ENCODE data around the gene NVL. TPM values are rescaled to one million over a fixed set of nuclear protein-coding genes. Genes with fewer than 3 reads are reported as not detected.

NVL gene
- total RNA-seq, 1 donor from 2014 or later: 10.3 TPM

GRCh38 chr1:224289396-224289795 is 40.6 kb downstream of the NVL start:
- Histone ChIP-seq H3K36me3 (peaks cover 88% of the 10 kb centered on the region), H3K4me3 (no peak overlapping the region), H3K4me1 (no peaks in the 10 kb centered on the region), H3K27me3 (ENCODE audit: low read depth) (no peaks in the 10 kb centered on the region), H3K9me3 (replicated peaks) (no peaks in the 10 kb centered on the region), H3K27ac (replicated peaks) (no peak overlapping the region)
- intact Hi-C loops (cut with micrococcal nuclease): no loop called here
- TF ChIP-seq, protein P1, sequence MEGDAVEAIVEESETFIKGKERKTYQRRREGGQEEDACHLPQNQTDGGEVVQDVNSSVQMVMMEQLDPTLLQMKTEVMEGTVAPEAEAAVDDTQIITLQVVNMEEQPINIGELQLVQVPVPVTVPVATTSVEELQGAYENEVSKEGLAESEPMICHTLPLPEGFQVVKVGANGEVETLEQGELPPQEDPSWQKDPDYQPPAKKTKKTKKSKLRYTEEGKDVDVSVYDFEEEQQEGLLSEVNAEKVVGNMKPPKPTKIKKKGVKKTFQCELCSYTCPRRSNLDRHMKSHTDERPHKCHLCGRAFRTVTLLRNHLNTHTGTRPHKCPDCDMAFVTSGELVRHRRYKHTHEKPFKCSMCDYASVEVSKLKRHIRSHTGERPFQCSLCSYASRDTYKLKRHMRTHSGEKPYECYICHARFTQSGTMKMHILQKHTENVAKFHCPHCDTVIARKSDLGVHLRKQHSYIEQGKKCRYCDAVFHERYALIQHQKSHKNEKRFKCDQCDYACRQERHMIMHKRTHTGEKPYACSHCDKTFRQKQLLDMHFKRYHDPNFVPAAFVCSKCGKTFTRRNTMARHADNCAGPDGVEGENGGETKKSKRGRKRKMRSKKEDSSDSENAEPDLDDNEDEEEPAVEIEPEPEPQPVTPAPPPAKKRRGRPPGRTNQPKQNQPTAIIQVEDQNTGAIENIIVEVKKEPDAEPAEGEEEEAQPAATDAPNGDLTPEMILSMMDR (IDR thresholded peaks at IDR 0.05; ENCODE audit: borderline replicate concordance): no peak
- DNase-seq: no peak

- DNase-seq: no peak
- Histone ChIP-seq H3K27me3 (ENCODE audit: low read depth) (no peaks in the 10 kb centered on the region), H3K9me3 (replicated peaks) (no peaks in the 10 kb centered on the region), H3K36me3 (peaks cover 87% of the 10 kb centered on the region), H3K4me3 (no peak overlapping the region), H3K27ac (replicated peaks) (no peak overlapping the region), H3K4me1 (no peaks in the 10 kb centered on the region)
- TF ChIP-seq, protein P1 (IDR thresholded peaks at IDR 0.05; ENCODE audit: borderline replicate concordance): no peak
- intact Hi-C loops (cut with micrococcal nuclease): no loop called here
Measured at GRCh38 chr1:224287714-224288113, 42.3 kb downstream of the NVL start.

DNA sequence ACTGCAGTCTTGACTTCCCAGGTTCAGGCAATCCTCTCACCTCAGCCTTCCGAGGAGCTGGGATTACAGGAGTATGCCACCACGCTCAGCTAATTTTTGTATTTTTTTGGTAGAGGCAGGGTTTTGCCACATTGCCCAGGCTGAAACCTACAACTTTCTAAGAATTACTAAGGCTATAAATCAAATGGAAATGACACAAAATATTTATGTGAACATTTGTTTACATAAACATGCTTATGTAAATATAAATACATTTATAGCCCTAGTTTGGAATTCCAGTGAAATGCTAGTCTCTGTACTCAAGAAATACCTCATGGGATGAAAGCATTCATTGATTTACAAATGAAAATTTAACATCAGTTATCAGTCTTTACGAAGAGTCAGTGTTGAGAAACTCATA is 47.8 kb downstream of the NVL start:
- Histone ChIP-seq H3K4me3 (no peak overlapping the region), H3K27ac (replicated peaks) (no peak overlapping the region), H3K36me3 (peaks cover 70% of the 10 kb centered on the region), H3K9me3 (replicated peaks) (no peaks in the 10 kb centered on the region), H3K27me3 (ENCODE audit: low read depth) (no peaks in the 10 kb centered on the region), H3K4me1 (no peaks in the 10 kb centered on the region)
- no peak for DNase-seq
- TF ChIP-seq, protein P1 (IDR thresholded peaks at IDR 0.05; ENCODE audit: borderline replicate concordance): no peak
- intact Hi-C loops (cut with micrococcal nuclease): no loop called here

DNA sequence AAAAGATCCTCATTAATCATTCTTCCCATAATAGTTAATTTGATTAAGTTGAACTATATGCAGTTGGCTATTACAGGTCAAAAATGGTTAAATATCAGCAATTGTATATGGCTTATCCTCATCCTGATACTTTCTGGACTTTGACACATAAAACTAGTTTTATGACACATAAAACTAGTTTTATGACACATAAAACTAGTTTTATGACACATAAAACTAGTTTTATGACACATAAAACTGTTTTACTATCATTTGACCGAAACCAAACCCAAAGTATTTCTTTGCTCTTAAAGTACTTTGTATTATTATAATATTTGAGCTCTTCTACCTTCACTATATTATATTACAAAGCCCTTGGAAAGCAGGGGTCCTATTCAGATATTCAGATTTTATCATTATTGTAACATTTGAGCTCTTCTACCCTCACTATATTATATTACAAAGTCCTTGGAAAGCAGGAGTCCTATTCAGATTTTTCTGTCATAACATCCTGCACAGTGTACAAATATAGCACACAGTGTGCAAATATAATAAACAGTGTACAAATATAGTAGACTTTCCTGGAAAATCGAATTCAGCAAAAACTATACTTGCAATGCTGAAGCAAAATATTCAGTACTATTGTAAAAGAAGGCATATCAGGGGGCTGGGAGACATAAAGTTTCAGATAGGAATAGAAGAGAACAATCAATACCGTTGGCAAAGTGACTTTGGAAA is 53.0 kb downstream of the NVL start:
- TF ChIP-seq, protein P1 (IDR thresholded peaks at IDR 0.05; ENCODE audit: borderline replicate concordance): no peak
- Histone ChIP-seq H3K9me3 (replicated peaks) (no peaks in the 10 kb centered on the region), H3K27ac (replicated peaks) (no peak overlapping the region), H3K4me1 (no peaks in the 10 kb centered on the region), H3K27me3 (ENCODE audit: low read depth) (no peaks in the 10 kb centered on the region), H3K36me3 (peaks cover 57% of the 10 kb centered on the region), H3K4me3 (no peak overlapping the region)
- DNase-seq: no peak
- intact Hi-C loops (cut with micrococcal nuclease): no loop called here

- H3K9me3 ChIP-seq (replicated peaks): no peaks in the 10 kb centered on the region
- H3K27me3 ChIP-seq (ENCODE audit: low read depth): no peaks in the 10 kb centered on the region
- TF ChIP-seq, protein P1 (IDR thresholded peaks at IDR 0.05; ENCODE audit: borderline replicate concordance): no peak
- H3K27ac ChIP-seq (replicated peaks): no peak overlapping the region
- H3K36me3 ChIP-seq: peaks cover 65% of the 10 kb centered on the region
- no peaks in the 10 kb centered on the region for H3K4me1 ChIP-seq
- H3K4me3 ChIP-seq: no peak overlapping the region
- intact Hi-C loops (cut with micrococcal nuclease): no loop called here
- no peak for DNase-seq
Measured at GRCh38 chr1:224274970-224275626, 54.9 kb downstream of the NVL start.
